ENCODE measurements around the gene CLEC4M.

The CLEC4M gene

GRCh38 chr19:7793493-7793892 lies 30.4 kb downstream of the CLEC4M start:
- no peak for ATAC-seq
- TF ChIP-seq ZNF70 (CRISPR knock-in tag; IDR thresholded peaks at IDR 0.05) (no peak), ZNF8 (CRISPR knock-in tag; IDR thresholded peaks at IDR 0.05) (no peak), CSRNP3 (CRISPR knock-in tag; IDR thresholded peaks at IDR 0.05) (no peak), BACH2 (CRISPR knock-in tag; IDR thresholded peaks at IDR 0.05; ENCODE audit: borderline replicate concordance) (no peak), ZNF565 (CRISPR knock-in tag; conservative IDR thresholded peaks at IDR 0.05; ENCODE audit: low read depth) (no peak), PATZ1 (CRISPR knock-in tag; IDR thresholded peaks at IDR 0.05; ENCODE audit: borderline replicate concordance) (no peak), OSR1 (CRISPR knock-in tag; IDR thresholded peaks at IDR 0.05) (no peak)

- no peak for ATAC-seq
- TF ChIP-seq CREB5 (CRISPR knock-in tag; IDR thresholded peaks at IDR 0.05; ENCODE audit: low read depth) = no peak
- no peak for TF ChIP-seq ZNF8 (CRISPR knock-in tag; IDR thresholded peaks at IDR 0.05)
- TF ChIP-seq BACH2 (CRISPR knock-in tag; IDR thresholded peaks at IDR 0.05; ENCODE audit: borderline replicate concordance) = no peak
- TF ChIP-seq ZNF70 (CRISPR knock-in tag; IDR thresholded peaks at IDR 0.05) = no peak
- TF ChIP-seq ARNTL (CRISPR knock-in tag; IDR thresholded peaks at IDR 0.05; ENCODE audit: borderline replicate concordance, low read depth) = no peak
- no peak for TF ChIP-seq TSHZ2 (CRISPR knock-in tag; IDR thresholded peaks at IDR 0.05)
- TF ChIP-seq RARB (CRISPR knock-in tag; IDR thresholded peaks at IDR 0.05) = no peak
- TF ChIP-seq ESRRG (CRISPR knock-in tag; IDR thresholded peaks at IDR 0.05) = no peak
- no peak for TF ChIP-seq PPARA (CRISPR knock-in tag; IDR thresholded peaks at IDR 0.05; ENCODE audit: borderline replicate concordance)
These were observed 32.6 kb downstream of the CLEC4M start for GRCh38 chr19:7795555-7796161.

GRCh38 chr19:7799640-7800355 lies 36.8 kb downstream of the CLEC4M start:
- peak; percentile 86 for ATAC-seq

More at GRCh38 chr19:7799640-7800355, 36.8 kb downstream of the CLEC4M start:
- TF ChIP-seq BACH2 (CRISPR knock-in tag; IDR thresholded peaks at IDR 0.05; ENCODE audit: borderline replicate concordance) (no peak), ISL1 (CRISPR knock-in tag; IDR thresholded peaks at IDR 0.05) (no peak), ZFP30 (CRISPR knock-in tag; IDR thresholded peaks at IDR 0.05) (no peak), ZNF70 (CRISPR knock-in tag; IDR thresholded peaks at IDR 0.05) (no peak), ZNF8 (CRISPR knock-in tag; IDR thresholded peaks at IDR 0.05) (no peak), CSDC2 (CRISPR knock-in tag; IDR thresholded peaks at IDR 0.05) (no peak), TSHZ2 (CRISPR knock-in tag; IDR thresholded peaks at IDR 0.05) (no peak), ESRRG (CRISPR knock-in tag; IDR thresholded peaks at IDR 0.05) (no peak), TCF4 (CRISPR knock-in tag; IDR thresholded peaks at IDR 0.05; ENCODE audit: borderline replicate concordance) (no peak)

Measured in SK-N-SH treated with all-trans-retinoic acid at 6 μM for 48 hours (cell line).